ENCODE results near the gene CES3.
A peak's percentile ranks its signal among the peaks of the same experiment; 100 is the strongest.

CES3 gene

DNA sequence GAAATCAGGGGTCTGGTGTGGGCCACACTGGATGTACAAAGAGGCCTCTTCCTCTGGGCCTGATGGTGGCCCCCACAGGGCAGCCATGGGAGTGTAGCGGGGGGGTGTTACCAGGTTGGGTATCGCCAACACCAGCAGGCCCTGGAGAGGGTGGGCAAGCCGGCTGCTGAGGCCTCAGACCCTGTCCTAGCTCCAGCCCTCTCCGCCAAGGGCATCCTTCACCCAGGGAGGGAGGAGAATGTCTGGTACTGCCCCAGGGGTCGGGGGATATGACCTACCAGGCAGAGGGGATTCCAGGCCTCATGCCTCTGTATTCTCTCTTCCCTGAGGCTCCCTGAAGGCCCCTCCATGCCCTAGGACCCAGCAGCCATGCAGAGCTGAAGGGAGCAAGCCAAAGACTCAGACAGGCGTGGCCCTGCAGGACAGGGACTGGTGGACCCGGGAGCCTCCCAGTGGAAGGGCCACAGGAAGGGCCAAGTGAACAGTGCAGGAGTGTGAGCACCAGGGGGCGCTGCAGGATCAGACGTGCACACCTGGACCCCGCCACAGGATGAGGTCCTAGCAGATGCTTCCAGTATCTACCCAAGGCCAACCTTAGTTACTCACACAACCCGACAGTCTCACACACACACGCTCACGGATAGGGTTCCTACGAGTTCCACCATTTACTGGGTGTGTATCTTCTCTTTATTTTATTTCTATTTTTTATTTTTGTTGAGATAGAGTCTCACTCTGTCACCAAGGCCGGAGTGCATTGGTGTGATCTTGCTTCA lies 16.5 kb downstream of the CES3 start (continued):
- TF ChIP-seq ZNF654 (tag by site-specific recombination; IDR thresholded peaks at IDR 0.05; ENCODE audit: low read depth) (peak; percentile 88), ZNF311 (tag by site-specific recombination; IDR thresholded peaks at IDR 0.05; ENCODE audit: borderline replicate concordance) (no peak), ZNF354C (tag by site-specific recombination; IDR thresholded peaks at IDR 0.05; ENCODE audit: borderline replicate concordance, low read depth) (no peak), ZFP69B (tag by site-specific recombination; IDR thresholded peaks at IDR 0.05) (0 out of 2 replicates have a peak, but pooled peaks have one; percentile 59), KLF16 (tag by site-specific recombination; IDR thresholded peaks at IDR 0.05) (peak; percentile 62), ZEB2 (tag by site-specific recombination; IDR thresholded peaks at IDR 0.05) (0 out of 2 replicates have a peak, but pooled peaks have one; percentile 31), SP3 (tag by site-specific recombination; IDR thresholded peaks at IDR 0.05) (no peak)
- TF ChIP-seq, protein P1, sequence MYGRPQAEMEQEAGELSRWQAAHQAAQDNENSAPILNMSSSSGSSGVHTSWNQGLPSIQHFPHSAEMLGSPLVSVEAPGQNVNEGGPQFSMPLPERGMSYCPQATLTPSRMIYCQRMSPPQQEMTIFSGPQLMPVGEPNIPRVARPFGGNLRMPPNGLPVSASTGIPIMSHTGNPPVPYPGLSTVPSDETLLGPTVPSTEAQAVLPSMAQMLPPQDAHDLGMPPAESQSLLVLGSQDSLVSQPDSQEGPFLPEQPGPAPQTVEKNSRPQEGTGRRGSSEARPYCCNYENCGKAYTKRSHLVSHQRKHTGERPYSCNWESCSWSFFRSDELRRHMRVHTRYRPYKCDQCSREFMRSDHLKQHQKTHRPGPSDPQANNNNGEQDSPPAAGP (tag by site-specific recombination; IDR thresholded peaks at IDR 0.05) = 0 out of 2 replicates have a peak, but pooled peaks have one; percentile 26
- TF ChIP-seq, protein P2, sequence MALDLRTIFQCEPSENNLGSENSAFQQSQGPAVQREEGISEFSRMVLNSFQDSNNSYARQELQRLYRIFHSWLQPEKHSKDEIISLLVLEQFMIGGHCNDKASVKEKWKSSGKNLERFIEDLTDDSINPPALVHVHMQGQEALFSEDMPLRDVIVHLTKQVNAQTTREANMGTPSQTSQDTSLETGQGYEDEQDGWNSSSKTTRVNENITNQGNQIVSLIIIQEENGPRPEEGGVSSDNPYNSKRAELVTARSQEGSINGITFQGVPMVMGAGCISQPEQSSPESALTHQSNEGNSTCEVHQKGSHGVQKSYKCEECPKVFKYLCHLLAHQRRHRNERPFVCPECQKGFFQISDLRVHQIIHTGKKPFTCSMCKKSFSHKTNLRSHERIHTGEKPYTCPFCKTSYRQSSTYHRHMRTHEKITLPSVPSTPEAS (tag by site-specific recombination; IDR thresholded peaks at IDR 0.05) = peak; percentile 28; the same call in 1 of the 2 replicates
- TF ChIP-seq, protein P3, sequence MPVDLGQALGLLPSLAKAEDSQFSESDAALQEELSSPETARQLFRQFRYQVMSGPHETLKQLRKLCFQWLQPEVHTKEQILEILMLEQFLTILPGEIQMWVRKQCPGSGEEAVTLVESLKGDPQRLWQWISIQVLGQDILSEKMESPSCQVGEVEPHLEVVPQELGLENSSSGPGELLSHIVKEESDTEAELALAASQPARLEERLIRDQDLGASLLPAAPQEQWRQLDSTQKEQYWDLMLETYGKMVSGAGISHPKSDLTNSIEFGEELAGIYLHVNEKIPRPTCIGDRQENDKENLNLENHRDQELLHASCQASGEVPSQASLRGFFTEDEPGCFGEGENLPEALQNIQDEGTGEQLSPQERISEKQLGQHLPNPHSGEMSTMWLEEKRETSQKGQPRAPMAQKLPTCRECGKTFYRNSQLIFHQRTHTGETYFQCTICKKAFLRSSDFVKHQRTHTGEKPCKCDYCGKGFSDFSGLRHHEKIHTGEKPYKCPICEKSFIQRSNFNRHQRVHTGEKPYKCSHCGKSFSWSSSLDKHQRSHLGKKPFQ (tag by site-specific recombination; IDR thresholded peaks at IDR 0.05) = 0 out of 2 replicates have a peak, but pooled peaks have one; percentile 13

- TF ChIP-seq, protein P2 (tag by site-specific recombination; IDR thresholded peaks at IDR 0.05) = no peak
- TF ChIP-seq ZNF112 (tag by site-specific recombination; IDR thresholded peaks at IDR 0.05) (no peak), AEBP2 (tag by site-specific recombination; IDR thresholded peaks at IDR 0.05; ENCODE audit: borderline replicate concordance) (no peak), ZNF521 (tag by site-specific recombination; IDR thresholded peaks at IDR 0.05) (no peak), ZNF404 (tag by site-specific recombination; IDR thresholded peaks at IDR 0.05) (no peak), ZFHX2 (tag by site-specific recombination; conservative IDR thresholded peaks at IDR 0.05) (peak; percentile 73), EGR2 (tag by site-specific recombination; IDR thresholded peaks at IDR 0.05; ENCODE audit: low read depth) (peak; percentile 54), ZNF248 (tag by site-specific recombination; IDR thresholded peaks at IDR 0.05) (no peak), ZNF510 (tag by site-specific recombination; IDR thresholded peaks at IDR 0.05; ENCODE audit: insufficient replicate concordance) (no peak)
- no peaks in the 10 kb centered on the region for H3K4me1 ChIP-seq (ENCODE audit: control insufficient read depth, insufficient read depth, low read length)
- no peak overlapping the region for H3K4me3 ChIP-seq (ENCODE audit: low read depth, low read length)
- H3K9me3 ChIP-seq (ENCODE audit: control insufficient read depth, insufficient read depth, low read depth, low read length) = no peaks in the 10 kb centered on the region
- H3K36me3 ChIP-seq (ENCODE audit: control insufficient read depth in 2 of 2, insufficient read depth in 1 of 2, low read length in 2 of 2) = no peaks in the 10 kb centered on the region
- H3K27ac ChIP-seq (ENCODE audit: extremely low read depth, low read depth, low read length) = no peak overlapping the region
- ChIA-PET POLR2A (no interaction called here), CTCF (interaction anchor here (0.6 to 2.6 kb wide), 15 partner anchors 14 to 535 kb away, joined by 3 to 16 read pairs (median 5); partner anchors contain the start of gene NOL3)
These were observed 18.1 kb downstream of the CES3 start for GRCh38 chr16:66979011-66979717.

All from HEK293 (cell line).